HEK293T (cell line): ENCODE results near the gene RNF31.

ENCODE experiments used
- CTBP1 ChIP-seq: fragments of 450-650 bp; IDR thresholded peaks from 2 replicates; pipeline ENCODE4 v1.6.1; 2016; ENCODE audit warnings: borderline replicate concordance
- FOXA1 ChIP-seq: fragments of 450-650 bp; IDR thresholded peaks from 2 replicates; pipeline ENCODE4 v1.6.1; 2016; ENCODE audit warnings: mild to moderate bottlenecking
- FOXM1 ChIP-seq: fragments of 450-650 bp; IDR thresholded peaks from 2 replicates; pipeline ENCODE4 v1.6.1; 2017; ENCODE audit warnings: mild to moderate bottlenecking, borderline replicate concordance
- SP1 ChIP-seq: fragments of 450-650 bp; IDR thresholded peaks from 2 replicates; pipeline ENCODE4 v1.6.1; 2017
- SUZ12 ChIP-seq: fragments of 450-650 bp; IDR thresholded peaks from 2 replicates; pipeline ENCODE4 v1.6.1; 2016; ENCODE audit warnings: mild to moderate bottlenecking

GRCh38 chr14:24121210-24121609 lies 26.1 kb upstream of the RNF31 start:
- TF ChIP-seq FOXA1 (no peak), SP1 (no peak), FOXM1 (no peak), SUZ12 (no peak), CTBP1 (no peak)
